Right lung (tissue), 5 donors: ENCODE measurements around the gene IGSF11. TPM values are rescaled to one million over a fixed set of nuclear protein-coding genes. Genes with fewer than 3 reads are reported as not detected.

Experiments used
- DNase-seq, 2 donors: peaks; one replicate each; pipeline ENCODE4 v3.0.0-alpha.2; 2013
- polyA plus RNA-seq, 5 donors: library from polyadenylated mRNA; unstranded; fragments of 120-200 nt; gene quantifications; one replicate each; pipeline versions ENCODE4 v1.2.1 to v1.2.3, GENCODE V29; 2013; ENCODE audit warnings: inconsistent platforms in 1 of 5, low replicate concordance in 1 of 5; ENCODE audit not compliant: insufficient read length in 5 of 5, insufficient read depth in 1 of 5

IGSF11 gene
- polyA plus RNA-seq, 5 donors: 0.61 to 1.7 (median 0.65) TPM

DNA sequence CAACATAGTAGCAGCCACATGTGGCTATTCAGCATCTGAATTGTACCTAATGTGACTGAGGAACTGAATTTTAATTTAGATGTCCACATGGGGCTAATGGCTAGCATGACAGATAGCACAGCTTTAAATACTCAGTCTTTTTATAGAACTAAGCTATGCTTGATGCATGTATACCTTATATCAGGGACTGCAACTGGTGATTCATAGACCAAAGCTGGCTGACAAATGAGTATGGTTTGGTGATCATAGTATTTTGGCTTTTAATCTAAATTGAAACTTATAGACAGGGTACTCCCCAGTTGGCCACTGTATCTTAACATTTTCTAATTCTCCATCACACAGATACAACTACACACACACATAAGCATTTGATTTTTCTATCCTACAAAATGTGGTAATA lies 83.6 kb downstream of the IGSF11 start:
- DNase-seq: no peak

DNA sequence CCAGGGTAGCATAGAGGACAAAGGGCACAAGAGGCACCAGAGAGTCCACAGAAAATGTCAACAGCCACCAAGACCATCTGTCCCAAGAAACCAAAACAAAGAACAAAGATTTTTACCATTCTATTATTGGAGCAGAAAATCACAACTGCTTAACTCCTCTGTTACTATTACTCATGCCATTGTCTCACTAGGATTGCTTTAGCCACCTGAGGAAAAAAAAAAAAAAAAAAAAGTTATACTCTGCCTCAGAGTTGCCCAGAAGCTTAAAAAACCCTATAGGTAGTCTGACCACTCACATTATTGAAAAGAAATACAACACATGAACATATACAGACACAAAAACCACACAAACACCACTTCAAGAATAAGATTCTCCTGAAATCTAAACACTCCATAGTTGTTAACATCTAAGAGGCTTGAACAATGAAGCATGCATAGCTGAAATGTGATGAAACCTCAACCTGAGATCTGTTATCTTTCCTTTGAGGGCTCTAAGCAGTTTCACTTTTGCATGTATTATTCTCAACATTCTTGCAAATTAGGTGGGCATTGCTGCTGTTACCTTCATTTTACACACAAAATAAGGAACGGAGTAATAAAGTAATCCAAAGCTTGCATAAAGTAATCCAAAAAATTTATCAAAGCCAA lies 85.4 kb downstream of the IGSF11 start:
- DNase-seq: no peak

DNA sequence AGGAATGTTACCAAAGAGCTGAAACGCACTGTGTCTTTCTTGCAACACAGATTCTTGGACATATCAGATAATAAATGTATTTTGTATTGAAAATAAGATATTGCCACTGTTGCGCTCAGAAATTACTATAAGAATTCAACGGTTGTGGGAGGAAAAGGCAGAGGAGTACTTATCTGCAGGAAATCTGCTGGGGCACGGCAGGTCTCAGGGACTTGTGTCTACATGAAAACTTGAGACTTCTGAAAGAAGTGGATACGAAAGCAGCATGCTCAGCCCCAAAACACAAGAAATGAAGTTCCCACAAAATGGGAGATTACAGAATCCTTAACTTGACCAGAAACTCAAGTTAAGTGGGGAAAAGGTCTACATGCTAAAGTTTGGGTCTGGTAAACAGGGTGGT lies 86.5 kb downstream of the IGSF11 start:
- DNase-seq: no peak

DNA sequence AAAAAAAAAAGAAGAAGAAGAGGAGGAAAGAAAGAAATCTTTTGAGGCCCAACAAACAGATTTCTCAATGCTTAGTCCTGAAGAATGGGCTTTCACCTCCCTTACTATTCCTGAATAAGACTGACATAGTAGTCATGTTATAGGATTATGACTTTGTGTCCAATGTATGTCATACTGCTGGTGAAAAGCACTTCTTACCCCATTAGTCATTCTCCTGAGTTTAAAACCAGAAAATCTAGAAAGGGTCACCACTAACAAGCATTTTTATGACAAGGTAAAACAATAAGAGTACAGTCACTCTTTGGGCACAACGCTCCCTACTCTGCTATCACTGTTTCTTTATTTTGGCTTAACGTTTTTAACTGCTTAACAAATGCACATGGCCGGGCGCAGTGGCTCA lies 88.2 kb downstream of the IGSF11 start:
- DNase-seq: no peak

DNA sequence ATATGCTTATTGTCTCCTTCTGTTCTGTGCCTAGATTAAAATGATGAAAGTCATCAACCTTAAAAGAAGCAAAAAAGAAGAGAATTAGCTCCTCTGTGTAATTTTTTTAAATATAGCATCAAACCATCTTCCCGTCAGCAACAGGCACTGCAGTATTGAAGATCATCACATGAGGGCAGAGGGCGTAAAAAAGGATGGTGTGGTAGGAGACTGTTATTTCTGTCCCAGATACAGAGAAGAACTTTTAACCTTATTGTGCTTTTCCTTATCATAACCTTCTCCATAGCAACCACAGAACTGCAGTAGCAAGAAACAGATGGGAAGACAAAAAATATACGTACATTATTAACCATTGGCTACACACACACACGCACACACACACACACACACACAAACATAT lies 88.8 kb downstream of the IGSF11 start:
- no peak for DNase-seq

DNA sequence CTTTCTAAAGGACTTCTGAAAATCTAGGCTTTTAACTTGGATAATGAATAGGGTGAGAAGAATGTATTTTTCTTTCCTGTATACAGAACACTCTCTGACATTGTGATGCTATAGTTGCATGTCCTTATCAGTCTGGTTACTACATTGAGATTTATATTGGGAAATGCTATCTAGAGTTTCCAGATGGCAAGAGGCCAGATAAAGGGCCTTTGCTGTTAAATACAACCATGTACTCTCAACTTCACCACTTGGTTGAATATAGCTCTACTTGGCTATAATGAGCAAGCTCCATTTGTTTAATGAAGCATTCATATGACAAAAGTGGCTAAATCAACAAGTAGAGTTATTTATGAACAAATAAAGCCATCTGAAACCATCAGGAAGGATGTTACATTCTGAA lies 91.0 kb downstream of the IGSF11 start:
- DNase-seq: peak; percentile 40 to 50

DNA sequence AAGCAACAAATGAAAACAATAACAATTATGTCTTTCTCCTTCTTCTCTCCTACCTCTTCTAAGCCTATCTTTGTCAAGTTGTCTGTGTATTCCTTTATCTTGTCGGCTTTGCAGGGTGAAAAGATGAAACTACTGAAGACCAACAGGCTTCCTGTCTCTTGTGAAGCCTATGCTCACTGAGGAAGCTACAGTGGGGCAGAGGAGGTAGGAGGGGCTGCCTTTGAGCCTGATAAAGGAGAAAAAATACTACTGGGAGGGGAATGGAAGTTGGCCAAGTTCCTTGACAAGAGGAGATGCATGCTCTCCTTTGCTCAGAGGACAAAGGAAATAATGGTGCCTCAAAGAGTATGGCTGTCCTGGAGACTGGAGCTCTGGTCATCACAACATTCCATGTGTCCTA lies 92.0 kb downstream of the IGSF11 start:
- no peak for DNase-seq

DNA sequence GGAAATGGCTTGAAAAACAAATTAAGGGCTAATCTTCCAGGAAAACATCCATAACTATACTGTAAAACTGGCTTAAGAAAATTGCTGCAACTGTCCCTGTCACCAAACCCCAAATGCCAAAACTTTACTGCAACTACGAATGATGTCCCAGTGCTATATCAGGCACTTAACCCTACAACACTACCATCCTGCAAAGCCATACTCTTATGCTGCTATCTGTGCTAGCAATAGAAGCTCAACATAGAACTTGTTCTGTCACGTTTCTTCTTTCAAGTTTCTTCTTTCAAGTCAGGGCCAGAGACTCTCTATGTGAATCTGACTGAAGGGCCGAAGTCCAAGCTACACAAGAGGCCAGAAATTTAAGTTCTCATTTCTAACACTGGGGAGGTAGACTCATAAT lies 92.5 kb downstream of the IGSF11 start:
- no peak for DNase-seq

DNA sequence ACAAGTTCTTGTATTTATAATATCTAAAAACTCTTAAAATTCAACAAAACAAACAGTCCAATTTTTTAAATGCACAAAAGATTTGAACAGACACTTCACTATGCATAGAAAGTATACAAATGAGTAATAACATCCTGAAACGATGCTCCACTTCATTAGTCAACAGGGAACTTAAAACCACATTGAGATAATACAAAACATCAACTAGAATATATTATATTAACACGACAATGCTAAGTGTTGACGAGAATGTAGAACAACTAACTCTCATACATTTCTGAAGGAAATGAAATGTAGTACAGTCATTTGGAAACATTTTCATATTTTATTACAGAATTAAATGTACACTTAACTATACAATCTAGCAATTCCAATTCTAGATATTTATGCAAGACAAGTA lies 93.4 kb downstream of the IGSF11 start:
- DNase-seq: no peak

DNA sequence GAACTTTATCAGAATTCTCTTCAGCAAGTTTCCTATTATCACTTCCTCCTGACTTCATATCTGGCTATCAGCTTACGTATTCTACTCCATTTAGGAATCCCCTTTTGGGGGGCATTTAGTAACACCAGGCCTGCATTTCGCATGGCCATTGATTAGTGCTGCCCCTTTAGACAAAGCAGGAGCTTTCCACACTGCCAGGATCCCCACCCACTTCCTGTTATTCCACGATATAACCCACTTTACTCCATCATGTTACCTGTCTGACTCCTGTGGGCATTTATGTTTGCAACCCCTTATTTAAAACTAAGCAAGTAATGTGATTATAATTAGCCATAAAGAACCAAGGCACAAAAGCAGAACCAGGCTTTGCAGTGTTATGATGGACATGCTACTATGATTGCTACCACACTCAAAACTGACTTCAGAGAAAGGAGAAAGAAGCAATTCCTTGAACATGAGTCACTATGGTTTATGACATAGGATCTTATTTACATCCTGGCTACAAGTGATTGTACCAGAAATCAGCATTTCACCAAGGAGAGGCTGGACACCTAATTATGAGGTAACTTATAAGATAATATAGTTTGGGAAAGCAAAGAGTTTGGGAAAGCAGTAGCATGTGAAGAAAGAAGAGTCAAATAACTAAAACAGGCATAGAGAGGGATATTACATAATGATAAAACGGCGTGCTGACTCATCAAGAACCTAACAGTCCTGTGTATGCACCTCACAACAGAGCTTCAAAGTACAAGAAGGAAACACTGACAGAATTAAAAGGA lies 96.3 kb downstream of the IGSF11 start:
- no peak for DNase-seq

DNA sequence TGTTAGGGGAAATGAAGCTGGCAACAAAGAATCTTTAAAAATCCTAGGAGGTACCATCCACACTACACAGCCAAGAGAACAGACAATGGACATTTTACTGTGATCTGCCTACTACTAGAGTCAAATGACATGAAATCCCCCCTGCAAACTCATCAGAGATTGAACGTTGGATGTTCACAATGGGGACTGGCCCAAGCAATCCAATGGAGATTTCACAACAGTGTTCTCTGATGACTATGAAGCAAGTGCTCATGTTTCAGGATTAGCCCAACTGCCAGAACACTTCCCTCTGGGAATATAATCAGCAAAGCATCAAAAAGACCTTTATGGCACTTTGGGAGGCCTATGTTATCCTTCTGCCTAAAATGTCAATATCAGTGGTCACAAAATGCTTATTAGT lies 97.8 kb downstream of the IGSF11 start:
- no peak for DNase-seq

DNA sequence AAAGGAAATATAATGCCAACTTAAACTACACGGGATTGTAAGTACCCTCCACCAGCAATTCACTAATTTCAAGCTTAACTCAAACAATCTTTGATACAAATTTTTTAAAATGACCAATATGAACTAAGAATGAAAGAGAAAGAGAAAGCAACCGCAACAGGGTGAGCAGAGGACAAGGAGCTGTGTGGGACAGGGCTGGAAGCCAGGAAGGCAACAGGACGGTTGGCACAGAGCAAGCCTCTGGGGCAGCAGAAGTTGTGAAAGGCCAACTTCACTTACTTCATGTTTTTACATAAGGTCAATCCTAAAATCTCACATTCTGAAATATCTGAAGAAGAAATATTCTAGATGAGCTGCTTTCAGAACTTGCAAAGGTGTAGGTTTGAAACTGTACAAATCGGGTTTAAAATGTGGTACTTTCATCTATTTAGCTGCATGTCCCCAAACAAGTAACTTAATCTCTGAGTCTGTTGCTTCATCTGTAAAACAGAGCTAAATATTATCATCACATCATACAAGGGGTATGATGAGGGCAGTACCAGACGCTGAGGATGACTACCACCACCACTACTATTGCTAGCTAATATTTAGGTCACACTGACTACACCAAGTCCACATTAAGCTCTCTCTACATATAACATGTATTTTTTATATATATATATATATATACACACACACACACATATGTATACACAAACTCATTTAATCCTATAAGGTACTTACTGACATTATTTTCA lies 101.7 kb downstream of the IGSF11 start:
- no peak for DNase-seq

DNA sequence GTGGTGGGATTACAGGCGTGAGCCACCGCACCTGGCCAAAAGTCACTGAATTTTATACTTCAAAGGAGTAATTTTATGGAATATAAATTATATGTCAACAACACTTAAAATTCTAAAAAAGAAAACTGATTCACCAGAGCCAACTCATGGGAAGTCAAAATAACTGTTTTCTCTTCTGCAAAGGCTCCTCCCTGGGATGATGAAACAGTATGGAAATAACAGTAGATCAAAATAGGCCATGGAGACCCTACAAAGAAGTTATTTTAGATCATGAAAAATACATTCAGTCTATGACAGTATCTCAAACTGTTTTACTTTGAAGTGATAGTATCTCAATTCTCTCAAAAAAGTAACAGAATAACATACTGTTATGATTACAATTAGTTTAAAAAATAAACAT lies 102.7 kb downstream of the IGSF11 start:
- no peak for DNase-seq

DNA sequence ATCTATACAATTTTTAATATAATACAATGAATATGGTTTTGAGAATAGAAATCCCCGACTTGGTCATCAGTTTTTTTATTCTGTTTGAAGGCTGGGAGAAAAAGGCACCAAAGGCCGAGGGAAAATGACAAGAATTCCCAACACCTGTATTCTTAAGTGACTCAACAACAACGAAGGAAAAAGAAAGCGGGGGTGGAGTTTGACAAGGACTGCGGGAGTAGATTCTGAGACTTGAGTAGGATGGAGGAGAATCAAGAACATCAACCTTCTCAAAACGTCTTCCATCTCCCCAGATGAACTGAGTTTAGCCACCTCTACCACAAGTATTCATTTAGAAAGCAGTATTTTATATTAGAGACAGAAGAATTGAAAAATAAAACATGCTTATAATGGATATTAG lies 107.2 kb downstream of the IGSF11 start:
- no peak for DNase-seq

DNA sequence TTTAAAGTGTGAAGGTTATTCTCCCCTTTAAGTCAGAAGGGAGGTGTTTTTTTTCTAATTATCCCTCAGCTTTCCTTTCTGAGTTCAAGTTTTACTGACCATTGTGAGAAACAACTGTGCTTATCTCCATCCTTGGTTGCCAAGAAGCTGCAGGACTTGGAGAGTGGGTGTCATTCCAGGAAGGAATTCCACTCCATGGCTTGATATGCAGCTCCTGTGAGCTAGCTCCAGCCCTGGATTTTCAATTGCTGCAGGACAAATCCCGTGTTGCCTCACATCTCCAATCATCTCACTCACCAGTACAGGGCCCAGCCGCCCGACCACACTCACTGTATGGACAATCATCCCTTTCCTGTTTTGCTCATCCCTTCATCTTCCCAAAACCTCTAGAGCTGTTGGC lies 122.5 kb downstream of the IGSF11 start:
- no peak for DNase-seq

DNA sequence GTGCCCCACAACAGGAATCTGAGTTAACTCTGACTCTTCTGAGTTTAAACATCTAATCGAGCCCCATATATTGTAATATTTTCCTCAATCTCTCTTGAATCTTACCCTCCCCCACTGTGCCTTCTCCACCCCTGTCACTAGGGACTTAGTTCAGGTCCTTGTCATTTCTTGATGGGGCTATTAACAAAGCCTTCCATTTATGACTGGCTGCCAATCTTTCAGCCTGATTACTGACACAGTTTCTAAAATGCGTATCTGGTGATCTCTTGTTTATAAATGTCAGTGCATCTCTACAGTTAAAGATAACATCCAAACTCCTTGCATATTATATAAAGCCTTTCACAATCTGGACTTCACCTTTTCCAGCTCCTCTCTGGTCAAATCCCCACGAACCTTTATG lies 124.3 kb downstream of the IGSF11 start:
- DNase-seq: no peak

DNA sequence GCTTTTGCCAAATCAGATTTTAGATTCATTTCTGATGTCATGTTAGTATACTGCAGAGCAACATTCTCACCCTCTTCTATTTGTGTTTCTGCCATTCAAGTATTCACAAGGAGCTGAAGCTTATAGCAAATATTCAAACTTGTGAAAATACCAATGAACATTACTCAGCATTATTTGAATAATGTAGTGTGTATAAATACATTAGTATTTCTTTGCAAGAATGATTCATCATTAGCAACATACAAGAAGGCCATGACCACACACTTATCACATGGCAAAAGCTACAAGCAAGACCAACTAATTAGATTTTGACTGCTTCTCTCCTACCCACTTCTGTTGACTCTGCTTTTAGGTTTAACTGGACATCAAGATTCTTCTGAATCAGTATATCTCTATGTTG lies 124.9 kb downstream of the IGSF11 start:
- DNase-seq: no peak

DNA sequence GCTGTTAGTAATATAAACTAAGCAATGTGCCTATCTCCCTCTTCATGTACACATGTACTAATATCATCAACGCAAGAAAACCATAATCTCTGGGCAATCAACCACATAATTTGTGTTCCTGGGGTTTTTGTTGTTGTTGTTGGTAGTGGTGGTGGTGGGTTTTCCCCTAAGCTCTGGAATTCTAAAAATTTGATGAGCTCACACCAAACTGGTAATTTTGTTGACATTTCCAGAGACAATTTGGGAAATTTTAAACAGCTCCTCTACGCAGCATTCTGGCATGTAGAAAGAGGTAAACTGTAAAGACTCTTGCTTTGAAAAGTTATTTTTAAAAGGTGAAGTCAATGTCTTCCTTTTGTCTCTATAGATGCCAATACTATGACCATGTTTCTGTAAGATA lies 126.7 kb downstream of the IGSF11 start:
- DNase-seq: no peak

DNA sequence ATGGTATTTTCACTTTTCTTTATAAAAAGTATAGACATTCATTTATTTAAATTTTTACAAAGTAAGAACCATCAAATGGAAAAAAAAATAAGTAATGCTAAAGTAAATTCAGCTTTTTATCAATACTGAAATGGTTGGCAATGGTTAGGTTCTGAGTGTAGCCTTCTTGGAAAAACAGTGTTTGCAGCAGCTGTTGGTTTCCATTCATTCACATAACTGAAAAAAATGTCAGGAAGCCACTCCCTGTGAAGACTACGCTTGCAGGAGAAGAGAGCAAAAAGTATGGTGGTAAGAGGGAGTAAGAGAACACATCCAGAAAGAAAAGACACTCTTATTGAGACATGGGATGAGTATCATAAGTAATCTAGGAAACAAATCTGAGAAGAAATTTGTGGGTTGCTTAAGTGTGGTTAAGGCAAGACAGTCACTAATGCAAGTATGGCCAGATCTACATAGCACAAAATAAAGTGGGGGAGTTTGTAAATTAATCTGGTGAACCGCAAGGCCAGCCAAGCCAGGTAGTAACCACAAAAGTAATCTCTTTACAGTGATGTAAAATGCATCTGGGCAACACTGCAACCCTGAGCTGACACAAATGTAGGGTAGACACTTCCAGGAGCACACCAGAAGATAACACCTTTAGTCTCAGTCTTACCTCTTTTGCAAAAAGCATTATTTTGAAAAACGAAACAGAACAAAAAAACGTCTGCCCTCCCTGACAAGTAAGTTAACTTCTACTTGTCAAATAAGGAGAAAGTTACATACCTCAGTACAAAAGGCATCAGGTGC lies 133.7 kb downstream of the IGSF11 start:
- DNase-seq: no peak

DNA sequence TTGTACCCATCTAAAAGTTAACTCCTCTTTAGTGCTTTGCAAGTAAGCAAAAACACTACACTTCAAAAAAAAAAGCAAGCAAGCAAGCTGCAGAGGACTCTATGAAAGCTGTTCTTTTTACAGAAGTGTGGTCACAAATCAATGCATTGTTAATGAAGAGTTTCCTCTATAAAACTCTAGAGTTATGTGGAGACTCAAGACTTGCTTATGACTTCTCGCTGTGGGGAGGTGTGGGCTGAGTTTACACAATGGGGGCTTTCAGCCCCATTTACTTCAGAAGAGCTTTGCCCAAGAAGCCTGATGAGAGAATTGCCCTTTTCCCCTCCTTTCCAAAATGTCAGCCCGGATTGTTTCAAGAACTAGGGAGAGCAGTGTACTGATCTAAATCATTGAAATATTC lies 144.4 kb downstream of the IGSF11 start:
- DNase-seq: no peak

DNA sequence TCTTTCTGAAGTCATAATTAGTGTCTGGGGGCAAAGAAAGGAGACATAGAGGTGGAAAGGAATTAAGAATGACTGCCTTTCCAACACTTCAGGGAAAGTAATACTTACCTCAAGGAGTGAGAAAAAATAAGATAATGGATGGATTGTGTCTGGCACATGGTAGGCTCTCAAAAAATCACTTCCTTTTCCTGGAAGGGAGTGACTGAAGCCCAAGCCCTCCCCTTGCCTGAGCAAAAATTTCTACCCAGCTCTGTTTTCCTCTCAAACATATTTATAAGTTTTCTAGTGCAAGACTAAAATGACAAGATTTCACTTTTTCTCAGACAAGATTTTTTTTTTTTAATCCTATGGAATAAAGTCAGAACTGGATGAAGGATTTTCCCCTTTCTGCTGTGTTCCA lies 145.0 kb downstream of the IGSF11 start:
- DNase-seq: no peak

DNA sequence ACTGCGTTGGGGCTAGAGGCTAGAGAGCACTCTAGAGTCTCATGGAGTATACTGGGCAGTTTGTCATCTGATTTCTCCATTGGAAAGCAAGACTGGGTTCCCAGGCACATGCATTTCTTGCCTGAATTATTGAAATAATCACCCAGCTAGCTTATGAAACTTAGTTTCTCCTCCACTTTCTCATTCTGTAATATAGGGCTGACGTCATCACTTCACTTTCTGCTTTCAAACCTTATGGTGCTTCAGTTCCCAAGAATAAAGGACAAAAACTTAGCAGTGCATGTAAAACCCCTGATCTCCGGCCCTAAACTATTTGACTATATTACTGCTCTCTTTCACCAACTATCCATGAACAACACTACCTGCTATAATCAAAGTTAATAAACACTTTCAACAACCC lies 147.9 kb downstream of the IGSF11 start:
- DNase-seq: no peak
